H1 (cell line): ENCODE data around the gene TMEM115.

Source experiments
- BRCA1 ChIP-seq: IDR thresholded peaks from 2 replicates; pipeline ENCODE4 v1.6.1; 2012; ENCODE audit warnings: low read depth, low read length, improper control_type of control experiment
- EP300 ChIP-seq, 2 experiments: IDR thresholded peaks; 1 replicate in 1 of 2; 2 replicates in 1 of 2; pipeline ENCODE4 v1.6.1; 2011 to 2012; ENCODE audit warnings: low read depth in 2 of 2, low read length in 2 of 2, mild to moderate bottlenecking in 2 of 2, borderline replicate concordance in 1 of 2, inconsistent platforms in 1 of 2, moderate library complexity in 1 of 2
- POLR2AphosphoS5 ChIP-seq: IDR thresholded peaks from 2 replicates; pipeline ENCODE4 v1.6.1; 2011; ENCODE audit warnings: low read depth, low read length
- RFX5 ChIP-seq: IDR thresholded peaks from 2 replicates; pipeline ENCODE4 v1.6.1; 2011; ENCODE audit warnings: low read depth, low read length, improper control_type of control experiment, borderline replicate concordance
- SP1 ChIP-seq: IDR thresholded peaks from 2 replicates; pipeline ENCODE4 v1.6.1; 2011; ENCODE audit warnings: low read depth, low read length
- TAF1 ChIP-seq: IDR thresholded peaks from 2 replicates; pipeline ENCODE4 v1.6.1; 2011; ENCODE audit warnings: mild to moderate bottlenecking, low read depth, low read length
- TEAD4 ChIP-seq: IDR thresholded peaks from 2 replicates; pipeline ENCODE4 v1.6.1; 2012; ENCODE audit warnings: low read depth, low read length, inconsistent platforms, mixed read lengths
- YY1 ChIP-seq: IDR thresholded peaks from 2 replicates; pipeline ENCODE4 v1.6.1; 2011; ENCODE audit warnings: low read depth, mild to moderate bottlenecking, low read length
- TF ChIP-seq, protein P1 (sequence below), 3 experiments: IDR thresholded peaks; 1 replicate in 2 of 3; 2 replicates in 1 of 3; pipeline versions ENCODE4 v1.5.1 to v1.6.1; 2011; ENCODE audit warnings: low read length in 3 of 3, mild to moderate bottlenecking in 3 of 3, inconsistent platforms in 2 of 3, low read depth in 1 of 3, moderate library complexity in 1 of 3; ENCODE audit not compliant: insufficient read depth in 1 of 3; ENCODE audit errors: control extremely low read depth in 1 of 3
- TF ChIP-seq, protein P2 (sequence below): IDR thresholded peaks from 2 replicates; pipeline ENCODE4 v1.6.1; 2011; ENCODE audit warnings: low read length, improper control_type of control experiment

DNA sequence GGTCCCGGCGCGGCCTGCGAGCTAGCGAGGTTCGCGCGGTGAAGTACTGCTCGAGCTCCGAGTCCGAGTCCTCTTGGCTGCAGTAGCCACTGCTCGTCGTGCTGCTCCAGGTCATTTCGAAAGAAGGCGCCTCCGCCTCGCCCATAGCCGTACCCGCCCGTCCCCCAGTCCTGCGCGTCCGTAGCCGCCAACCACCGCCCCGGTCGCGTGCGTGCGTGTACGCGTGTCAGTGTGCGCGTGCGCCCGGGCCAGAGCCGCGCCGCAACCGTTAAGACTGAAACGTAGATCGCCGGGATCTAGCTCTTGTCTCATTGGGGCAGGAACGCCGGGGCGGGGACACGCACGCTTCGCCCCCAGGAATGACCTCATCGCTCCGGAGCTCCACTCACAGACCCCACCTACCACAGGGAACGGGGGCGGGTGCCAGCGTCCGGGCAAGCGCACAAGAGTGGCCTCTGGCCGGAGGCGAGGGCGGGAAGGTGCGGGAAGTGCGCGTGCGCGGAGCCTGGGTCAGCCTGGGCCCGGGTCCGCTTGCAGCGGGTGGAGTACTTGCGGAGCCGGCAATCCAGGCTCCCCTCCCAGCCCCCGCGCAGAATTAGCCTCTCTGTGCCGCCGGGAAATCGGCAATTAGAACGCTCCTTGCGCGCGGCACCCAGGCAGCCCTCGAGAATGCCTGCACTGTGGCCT lies 22.0 kb downstream of the TMEM115 start:
- TF ChIP-seq RFX5 (no peak), TAF1 (peak; percentile 65; the same call in 1 of the 2 replicates), BRCA1 (no peak), EP300 (IDR thresholded peaks at IDR 0.05; ENCODE audit: borderline replicate concordance in 1 of 2, low read depth in 2 of 2, low read length in 2 of 2) (no peak), TEAD4 (0 out of 2 replicates have a peak, but pooled peaks have one; percentile 5), SP1 (no peak), POLR2AphosphoS5 (peak; percentile 75; the same call in 1 of the 2 replicates), YY1 (no peak)
- TF ChIP-seq, protein P1, sequence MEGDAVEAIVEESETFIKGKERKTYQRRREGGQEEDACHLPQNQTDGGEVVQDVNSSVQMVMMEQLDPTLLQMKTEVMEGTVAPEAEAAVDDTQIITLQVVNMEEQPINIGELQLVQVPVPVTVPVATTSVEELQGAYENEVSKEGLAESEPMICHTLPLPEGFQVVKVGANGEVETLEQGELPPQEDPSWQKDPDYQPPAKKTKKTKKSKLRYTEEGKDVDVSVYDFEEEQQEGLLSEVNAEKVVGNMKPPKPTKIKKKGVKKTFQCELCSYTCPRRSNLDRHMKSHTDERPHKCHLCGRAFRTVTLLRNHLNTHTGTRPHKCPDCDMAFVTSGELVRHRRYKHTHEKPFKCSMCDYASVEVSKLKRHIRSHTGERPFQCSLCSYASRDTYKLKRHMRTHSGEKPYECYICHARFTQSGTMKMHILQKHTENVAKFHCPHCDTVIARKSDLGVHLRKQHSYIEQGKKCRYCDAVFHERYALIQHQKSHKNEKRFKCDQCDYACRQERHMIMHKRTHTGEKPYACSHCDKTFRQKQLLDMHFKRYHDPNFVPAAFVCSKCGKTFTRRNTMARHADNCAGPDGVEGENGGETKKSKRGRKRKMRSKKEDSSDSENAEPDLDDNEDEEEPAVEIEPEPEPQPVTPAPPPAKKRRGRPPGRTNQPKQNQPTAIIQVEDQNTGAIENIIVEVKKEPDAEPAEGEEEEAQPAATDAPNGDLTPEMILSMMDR (IDR thresholded peaks at IDR 0.05; ENCODE audit: control extremely low read depth in 1 of 3, insufficient read depth in 1 of 3, low read depth in 1 of 3, low read length in 3 of 3), result no peak
- TF ChIP-seq, protein P2, sequence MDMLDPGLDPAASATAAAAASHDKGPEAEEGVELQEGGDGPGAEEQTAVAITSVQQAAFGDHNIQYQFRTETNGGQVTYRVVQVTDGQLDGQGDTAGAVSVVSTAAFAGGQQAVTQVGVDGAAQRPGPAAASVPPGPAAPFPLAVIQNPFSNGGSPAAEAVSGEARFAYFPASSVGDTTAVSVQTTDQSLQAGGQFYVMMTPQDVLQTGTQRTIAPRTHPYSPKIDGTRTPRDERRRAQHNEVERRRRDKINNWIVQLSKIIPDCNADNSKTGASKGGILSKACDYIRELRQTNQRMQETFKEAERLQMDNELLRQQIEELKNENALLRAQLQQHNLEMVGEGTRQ, result no peak
